Measurements from ENCODE around the gene SINHCAF. TPM values are rescaled to one million over a fixed set of nuclear protein-coding genes. Genes with fewer than 3 reads are reported as not detected.

SINHCAF gene
- total RNA-seq, 1 donor from 2014 or later = 176 TPM

DNA sequence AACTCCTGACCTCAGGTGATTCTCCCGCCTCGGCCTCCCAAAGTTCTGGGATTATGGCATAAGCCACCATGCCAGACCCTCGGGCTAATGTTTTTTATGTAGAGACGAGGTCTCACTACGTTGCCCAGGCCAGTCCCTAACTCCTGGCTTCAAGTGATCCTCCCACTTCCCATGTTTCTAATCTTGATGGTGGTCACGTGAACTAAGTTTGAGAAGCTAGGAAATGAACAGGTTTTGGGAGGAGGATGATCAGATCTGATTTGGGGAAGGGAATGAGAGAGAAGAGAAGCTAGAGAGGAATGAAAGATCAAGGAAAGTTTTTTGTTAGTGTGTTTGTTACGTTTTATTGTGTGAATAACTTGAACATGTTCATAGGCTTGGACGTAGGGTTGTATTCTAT, 17.2 kb upstream of the SINHCAF start:
- TF ChIP-seq, protein P1, sequence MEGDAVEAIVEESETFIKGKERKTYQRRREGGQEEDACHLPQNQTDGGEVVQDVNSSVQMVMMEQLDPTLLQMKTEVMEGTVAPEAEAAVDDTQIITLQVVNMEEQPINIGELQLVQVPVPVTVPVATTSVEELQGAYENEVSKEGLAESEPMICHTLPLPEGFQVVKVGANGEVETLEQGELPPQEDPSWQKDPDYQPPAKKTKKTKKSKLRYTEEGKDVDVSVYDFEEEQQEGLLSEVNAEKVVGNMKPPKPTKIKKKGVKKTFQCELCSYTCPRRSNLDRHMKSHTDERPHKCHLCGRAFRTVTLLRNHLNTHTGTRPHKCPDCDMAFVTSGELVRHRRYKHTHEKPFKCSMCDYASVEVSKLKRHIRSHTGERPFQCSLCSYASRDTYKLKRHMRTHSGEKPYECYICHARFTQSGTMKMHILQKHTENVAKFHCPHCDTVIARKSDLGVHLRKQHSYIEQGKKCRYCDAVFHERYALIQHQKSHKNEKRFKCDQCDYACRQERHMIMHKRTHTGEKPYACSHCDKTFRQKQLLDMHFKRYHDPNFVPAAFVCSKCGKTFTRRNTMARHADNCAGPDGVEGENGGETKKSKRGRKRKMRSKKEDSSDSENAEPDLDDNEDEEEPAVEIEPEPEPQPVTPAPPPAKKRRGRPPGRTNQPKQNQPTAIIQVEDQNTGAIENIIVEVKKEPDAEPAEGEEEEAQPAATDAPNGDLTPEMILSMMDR (conservative IDR thresholded peaks at IDR 0.05) = no peak
- Mint-ChIP-seq H3K4me1 (no peaks in the 10 kb centered on the region), H3K4me3 (no peak overlapping the region), H3K9me3 (no peaks in the 10 kb centered on the region), H3K36me3 (ENCODE audit: low read depth) (no peaks in the 10 kb centered on the region), H3K27me3 (ENCODE audit: low read depth) (no peaks in the 10 kb centered on the region), H3K27ac (ENCODE audit: unreplicated experiment) (no peak overlapping the region)
- no peak for DNase-seq (ENCODE audit: low read depth, low spot score)

DNA sequence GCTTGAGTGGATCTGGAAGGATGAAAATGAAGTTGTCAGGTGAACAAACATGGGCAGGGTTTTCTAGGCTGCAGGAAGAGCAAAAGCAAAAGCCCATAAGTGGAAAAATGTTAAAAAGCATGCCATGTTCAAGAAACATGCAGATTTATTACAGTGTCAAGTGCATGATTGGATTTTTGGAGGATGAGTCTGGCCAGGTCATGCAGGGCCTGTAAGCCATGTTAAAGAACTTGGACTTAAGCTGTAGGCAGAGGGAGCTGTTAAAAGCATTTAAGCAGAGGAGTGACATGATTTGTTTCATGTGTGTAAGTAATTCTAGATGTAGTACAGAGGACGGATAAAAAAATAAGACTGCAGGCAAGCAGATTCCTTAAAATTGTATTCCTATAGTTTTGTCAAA, 16.3 kb upstream of the SINHCAF start:
- TF ChIP-seq, protein P1 (conservative IDR thresholded peaks at IDR 0.05) = no peak
- no peaks in the 10 kb centered on the region for H3K27me3 Mint-ChIP-seq (ENCODE audit: low read depth)
- no peaks in the 10 kb centered on the region for H3K9me3 Mint-ChIP-seq
- no peak for DNase-seq (ENCODE audit: low read depth, low spot score)
- no peak overlapping the region for H3K4me3 Mint-ChIP-seq
- H3K36me3 Mint-ChIP-seq (ENCODE audit: low read depth) = no peaks in the 10 kb centered on the region
- H3K27ac Mint-ChIP-seq (ENCODE audit: unreplicated experiment) = no peak overlapping the region
- H3K4me1 Mint-ChIP-seq = no peaks in the 10 kb centered on the region

DNA sequence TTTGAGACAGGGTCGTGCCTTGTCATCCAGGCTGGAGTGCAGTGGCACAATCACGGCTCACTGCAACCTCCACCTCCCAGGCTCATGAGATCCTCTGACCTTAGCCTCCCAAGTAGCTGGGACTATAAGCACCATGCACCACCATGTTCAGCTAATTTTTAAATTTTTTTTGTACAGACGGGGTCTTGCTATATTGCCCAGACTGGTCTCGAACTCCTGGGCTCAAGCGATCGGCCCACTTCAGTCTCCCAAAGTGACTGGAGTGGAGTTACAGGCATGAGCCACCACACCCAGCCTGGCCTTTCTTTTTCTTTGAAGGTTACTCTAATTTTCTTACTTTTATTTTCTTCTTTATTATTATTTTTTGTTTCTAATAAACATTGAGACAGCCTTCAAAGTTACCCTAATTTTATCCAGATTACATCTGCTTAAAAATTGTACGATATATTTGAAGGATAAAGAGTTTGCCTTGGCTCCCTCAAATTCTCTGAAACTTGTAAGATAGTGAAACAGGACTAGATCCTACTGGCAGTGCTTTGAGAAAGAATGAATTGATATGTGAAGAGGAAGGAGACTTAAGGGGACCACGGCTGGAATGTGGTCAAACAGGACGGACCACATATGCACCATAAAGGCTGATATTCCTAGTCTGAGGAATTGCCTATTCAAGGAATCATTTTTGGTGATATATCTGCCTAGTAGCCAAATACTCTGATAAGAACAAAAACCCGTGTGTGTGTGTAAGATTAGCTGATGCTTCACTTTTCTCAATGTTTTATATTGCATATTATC, 14.1 kb upstream of the SINHCAF start:
- Mint-ChIP-seq H3K9me3 (no peaks in the 10 kb centered on the region), H3K36me3 (ENCODE audit: low read depth) (no peaks in the 10 kb centered on the region), H3K4me3 (no peak overlapping the region), H3K27me3 (ENCODE audit: low read depth) (no peaks in the 10 kb centered on the region), H3K4me1 (no peaks in the 10 kb centered on the region), H3K27ac (ENCODE audit: unreplicated experiment) (no peak overlapping the region)
- TF ChIP-seq, protein P1 (conservative IDR thresholded peaks at IDR 0.05) = no peak
- no peak for DNase-seq (ENCODE audit: low read depth, low spot score)

DNA sequence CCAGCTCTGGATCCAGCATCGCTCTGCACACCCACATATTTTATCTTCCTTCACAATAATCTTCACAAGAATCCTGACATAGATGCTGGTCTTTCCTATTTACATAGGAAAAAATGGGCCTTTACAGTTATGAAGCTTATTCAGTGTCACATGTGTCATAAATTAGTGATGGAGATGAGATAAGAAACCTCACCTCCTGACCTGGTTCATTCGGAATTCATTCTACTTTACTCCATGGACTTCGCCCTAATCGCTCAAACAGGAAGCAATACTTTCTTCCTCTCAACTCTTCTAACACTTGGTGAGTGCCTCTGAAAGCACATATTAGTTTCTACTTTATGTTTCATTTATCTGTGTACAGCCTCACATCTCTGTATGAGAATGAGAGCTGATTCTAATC, 12.0 kb upstream of the SINHCAF start:
- H3K27ac Mint-ChIP-seq (ENCODE audit: unreplicated experiment) = no peak overlapping the region
- DNase-seq (ENCODE audit: low read depth, low spot score) = no peak
- no peak overlapping the region for H3K4me3 Mint-ChIP-seq
- no peaks in the 10 kb centered on the region for H3K4me1 Mint-ChIP-seq
- TF ChIP-seq, protein P1 (conservative IDR thresholded peaks at IDR 0.05) = no peak
- H3K27me3 Mint-ChIP-seq (ENCODE audit: low read depth) = no peaks in the 10 kb centered on the region
- H3K9me3 Mint-ChIP-seq = no peaks in the 10 kb centered on the region
- H3K36me3 Mint-ChIP-seq (ENCODE audit: low read depth) = no peaks in the 10 kb centered on the region

DNA sequence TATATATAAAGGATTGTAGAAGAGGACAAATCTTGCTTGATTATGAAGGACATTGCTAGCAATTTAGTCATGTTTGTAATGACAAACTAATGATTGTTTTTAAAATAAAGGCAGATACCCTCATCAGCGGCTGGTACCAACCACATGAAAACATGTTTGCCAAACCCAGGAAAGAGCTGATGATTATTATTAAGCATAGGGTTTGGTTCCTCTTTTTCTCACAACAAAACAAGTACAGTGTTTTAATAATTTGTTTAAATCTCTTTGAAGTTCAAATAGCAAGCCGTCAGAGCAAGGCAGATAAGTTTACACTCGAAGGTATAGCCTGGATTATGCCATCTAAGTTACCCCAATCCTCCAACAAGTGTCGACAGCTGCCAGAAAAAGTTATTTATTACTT, 5.3 kb upstream of the SINHCAF start:
- TF ChIP-seq, protein P1 (conservative IDR thresholded peaks at IDR 0.05) = no peak
- H3K4me1 Mint-ChIP-seq = peaks cover 8% of the 10 kb centered on the region
- no peak overlapping the region for H3K4me3 Mint-ChIP-seq
- H3K27me3 Mint-ChIP-seq (ENCODE audit: low read depth) = no peaks in the 10 kb centered on the region
- no peaks in the 10 kb centered on the region for H3K9me3 Mint-ChIP-seq
- no peak for DNase-seq (ENCODE audit: low read depth, low spot score)
- no peak overlapping the region for H3K27ac Mint-ChIP-seq (ENCODE audit: unreplicated experiment)
- H3K36me3 Mint-ChIP-seq (ENCODE audit: low read depth) = no peaks in the 10 kb centered on the region

All from neural crest cell (in vitro differentiated cells).